ENCODE data around the gene PXDN.

Gene PXDN

GRCh38 chr2:1649103-1650084, 94.9 kb downstream of the PXDN start:
- DNase-seq (ENCODE audit: low spot score) = no peak

- DNase-seq (ENCODE audit: low spot score) = no peak
Observed at GRCh38 chr2:1648241-1649102, 95.8 kb downstream of the PXDN start.

- DNase-seq (ENCODE audit: low spot score) = no peak
Observed at GRCh38 chr2:1647417-1648240, 96.7 kb downstream of the PXDN start.

GRCh38 chr2:1645761-1646476, 98.4 kb downstream of the PXDN start:
- no peak for DNase-seq (ENCODE audit: low spot score)

- DNase-seq (ENCODE audit: low spot score) = no peak
Observed at GRCh38 chr2:1644427-1644826, 99.9 kb downstream of the PXDN start.

GRCh38 chr2:1642993-1643619, 101.2 kb downstream of the PXDN start:
- DNase-seq (ENCODE audit: low spot score) = no peak

- DNase-seq (ENCODE audit: low spot score) = no peak
Observed at GRCh38 chr2:1642066-1642861, 102.1 kb downstream of the PXDN start.

GRCh38 chr2:1641523-1641922, 102.8 kb downstream of the PXDN start:
- no peak for DNase-seq (ENCODE audit: low spot score)

GRCh38 chr2:1640301-1641135, 103.8 kb downstream of the PXDN start:
- DNase-seq (ENCODE audit: low spot score) = no peak

GRCh38 chr2:1639086-1639858, 105.0 kb downstream of the PXDN start:
- DNase-seq (ENCODE audit: low spot score) = no peak

- no peak for DNase-seq (ENCODE audit: low spot score)
Observed at GRCh38 chr2:1638281-1638860, 105.9 kb downstream of the PXDN start.

GRCh38 chr2:1636791-1637415, 107.4 kb downstream of the PXDN start:
- no peak for DNase-seq (ENCODE audit: low spot score)

GRCh38 chr2:1635823-1636222, 108.5 kb downstream of the PXDN start:
- no peak for DNase-seq (ENCODE audit: low spot score)

- no peak for DNase-seq (ENCODE audit: low spot score)
Observed at GRCh38 chr2:1634681-1635341, 109.5 kb downstream of the PXDN start.

GRCh38 chr2:1633936-1634587, 110.3 kb downstream of the PXDN start:
- DNase-seq (ENCODE audit: low spot score) = no peak

GRCh38 chr2:1633092-1633671, 111.1 kb downstream of the PXDN start:
- DNase-seq (ENCODE audit: low spot score) = no peak

Data from LoVo (cell line).